K562 (cell line): ENCODE results near the gene ITPRIP. TPM values are rescaled to one million over a fixed set of nuclear protein-coding genes. Genes with fewer than 3 reads are reported as not detected.

Experiments
- ATAC-seq: fragments of 200-7000 bp; cut with Tn5 transposase; 3 replicates; pipeline ENCODE4 v1.9.1; 2020; ENCODE audit warnings: moderate library complexity
- BruUV-seq: library from RNA; stranded (reverse); fragments of 400-500 nt; replicated peaks from 2 replicates; lab custom pipeline; 2021; lab: Mats Ljungman, UMichigan
- CTCF ChIA-PET: fragments of 300-600 bp; formaldehyde crosslinking; extraction: SDS; loops from one replicate; lab custom pipeline; 2021; ENCODE audit warnings: low intra/inter-chr PET ratio; lab: Yijun Ruan, JAX
- POLR2A ChIA-PET: fragments of 300-600, 350-650 bp; sonication (Branson Sonifier 250); formaldehyde crosslinking; extraction: SDS; loops from one replicate; lab custom pipeline; 2021; ENCODE audit warnings: antibody characterized with exemption, inconsistent platforms; lab: Yijun Ruan, JAX
- DNase-seq, 4 experiments: peaks; one replicate each; pipeline versions ENCODE4 v3.0.0 to v3.0.0-alpha.2; 2011 to 2018; ENCODE audit warnings: low spot score in 3 of 4, mixed read lengths in 3 of 4; ENCODE audit errors: extremely low read depth in 1 of 4
- FAIRE-seq: peaks from 2 replicates; lab custom pipeline; 2011; peaks lifted over from hg19 to GRCh38; lab: Jason Lieb, UNC
- H2AFZ ChIP-seq: 2 replicates; pipeline ENCODE4 v1.6.0; 2011; ENCODE audit warnings: low read depth, low read length, control low read depth, inconsistent platforms
- H3K27ac ChIP-seq: fragments of 200-600 bp; 3 replicates; pipeline ENCODE4 v1.8.0; 2011; ENCODE audit warnings: low read depth, mild to moderate bottlenecking, control low read depth, inconsistent platforms, low read length, moderate library complexity, mixed read lengths; ENCODE audit errors: extremely low read depth
- H3K27me3 ChIP-seq, 2 experiments: fragments of 300-600 bp in 1 of 2; 2 replicates in 1 of 2; 3 replicates in 1 of 2; pipeline versions ENCODE4 v1.6.0 to v1.8.0; 2011; ENCODE audit warnings: inconsistent platforms in 2 of 2, low read length in 2 of 2, mild to moderate bottlenecking in 1 of 2, mixed read lengths in 1 of 2, moderate library complexity in 1 of 2; ENCODE audit not compliant: control insufficient read depth in 2 of 2, insufficient read depth in 2 of 2
- H3K36me3 ChIP-seq: fragments of 300-600 bp; 3 replicates; pipeline ENCODE4 v1.8.0; 2011; ENCODE audit warnings: mild to moderate bottlenecking, low read length, inconsistent platforms; ENCODE audit not compliant: control insufficient read depth, insufficient read depth
- H3K4me1 ChIP-seq, 2 experiments: fragments of 200-600 bp in 1 of 2; replicated peaks in 1 of 2; 2 replicates in 1 of 2; 3 replicates in 1 of 2; pipeline versions ENCODE4 v1.5.1 to v1.8.0; 2011; ENCODE audit warnings: inconsistent platforms in 2 of 2, low read length in 2 of 2, mild to moderate bottlenecking in 1 of 2, mixed read lengths in 1 of 2, moderate library complexity in 1 of 2; ENCODE audit not compliant: control insufficient read depth in 2 of 2, insufficient read depth in 2 of 2
- H3K4me2 ChIP-seq: 2 replicates; pipeline ENCODE4 v1.6.1; 2011; ENCODE audit warnings: low read length, control low read depth, inconsistent platforms, mixed read lengths; ENCODE audit not compliant: insufficient read depth
- H3K4me3 ChIP-seq: fragments of 200-600 bp; sonication (generic), shearing (Covaris generic); 2 replicates; pipeline ENCODE4 v1.5.1; 2016; ENCODE audit warnings: control low read depth, inconsistent platforms
- H3K79me2 ChIP-seq: fragments of 200-600 bp; 3 replicates; pipeline ENCODE4 v1.8.0; 2011; ENCODE audit warnings: low read length, inconsistent platforms; ENCODE audit not compliant: control insufficient read depth, insufficient read depth
- H3K9ac ChIP-seq, 2 experiments: 2 replicates each; pipeline versions ENCODE4 v1.6.0 to v1.6.1; 2011; ENCODE audit warnings: low read depth in 2 of 2, low read length in 2 of 2, control low read depth in 1 of 2, inconsistent platforms in 1 of 2, mild to moderate bottlenecking in 1 of 2, mixed read lengths in 1 of 2; ENCODE audit not compliant: insufficient read depth in 1 of 2
- H3K9me1 ChIP-seq: one replicate; pipeline ENCODE4 v1.6.0; 2011; ENCODE audit warnings: inconsistent platforms, mild to moderate bottlenecking, low read length, moderate library complexity; ENCODE audit not compliant: control insufficient read depth, insufficient read depth
- H3K9me3 ChIP-seq: replicated peaks from 2 replicates; pipeline ENCODE4 v1.5.1; 2011; ENCODE audit warnings: low read depth, low read length, inconsistent platforms; ENCODE audit not compliant: control insufficient read depth, insufficient read depth
- H4K20me1 ChIP-seq: replicated peaks from 2 replicates; pipeline ENCODE4 v1.6.1; 2011; ENCODE audit warnings: low read length, inconsistent platforms, mixed read lengths; ENCODE audit not compliant: control insufficient read depth, insufficient read depth
- CBFA2T3 ChIP-seq: fragments of 450-650 bp; IDR thresholded peaks from 2 replicates; pipeline ENCODE4 v1.6.1; 2017
- GABPA ChIP-seq: fragments of 200-800 bp; sonication (Bioruptor generic); conservative IDR thresholded peaks from 2 replicates; pipeline ENCODE4 v1.6.1; 2016; ENCODE audit warnings: low read depth, missing genetic modification characterization, missing compliant biosample characterization
- POLR2A ChIP-seq: fragments of 450-650 bp; conservative IDR thresholded peaks from 2 replicates; pipeline ENCODE4 v1.6.1; 2016
- POLR2AphosphoS5 ChIP-seq: IDR thresholded peaks from 2 replicates; pipeline ENCODE4 v1.6.1; 2011; ENCODE audit warnings: mild to moderate bottlenecking, low read depth, low read length, moderate library complexity; ENCODE audit not compliant: control insufficient read depth, insufficient read depth
- SAFB ChIP-seq: fragments of 200-400 bp; formaldehyde crosslinking; IDR thresholded peaks from 2 replicates; pipeline ENCODE4 v1.6.1; 2017; ENCODE audit warnings: low read depth, low read length, borderline replicate concordance
- SRSF7 ChIP-seq: fragments of 200-400 bp; formaldehyde crosslinking; optimal IDR thresholded peaks from 2 replicates; pipeline ENCODE3; 2017; ENCODE audit warnings: mild to moderate bottlenecking, low read depth, low read length
- TRIM28 ChIP-seq: fragments of 450-650 bp; IDR thresholded peaks from 2 replicates; pipeline ENCODE4 v1.6.1; 2017
- ZNF311 ChIP-seq: fragments of 250-450 bp; sonication (Bioruptor Pico); IDR thresholded peaks from 2 replicates; pipeline ENCODE4 v1.4.0; 2020; ENCODE audit warnings: mild to moderate bottlenecking, moderate library complexity
- WGBS: fragments of 100-300 bp; shearing (Covaris generic); methylation state at CpG from one replicate; pipeline ENCODE4 v1.1.6; 2016; ENCODE audit warnings: low coverage, mixed read lengths; ENCODE audit not compliant: insufficient coverage; ENCODE audit errors: missing lambda C conversion rate; 5-methylcytosine and 5-hydroxymethylcytosine counted together
- in situ Hi-C: fragments of 300-500 bp; cut with MboI; formaldehyde crosslinking; loops from 4 replicates; pipeline ENCODE4 v1.15.0; 2018; ENCODE audit warnings: inconsistent platforms, mixed read lengths
- intact Hi-C: fragments of 100-400 bp; cut with micrococcal nuclease; formaldehyde crosslinking; loops from 2 replicates; pipeline ENCODE4 v1.14.2; 2022
- polyA plus RNA-seq, 8 experiments: library from polyadenylated mRNA; depleted of rRNA in 4 of 8; stranded (reverse) in 5 of 8; unstranded in 3 of 8; fragments of >200 nt; fragmentation: Nextera tagmentation in 2 of 8; fragmentation: Illumina TruSeq in 1 of 8; extraction: Ambion mirVana in 2 of 8; extraction: Trizol in 1 of 8; gene quantifications; 2 replicates each; pipeline versions ENCODE4 v1.2.1 to v1.2.3, GENCODE V29; 2011 to 2014; ENCODE audit warnings: inconsistent platforms in 1 of 8, missing spikeins in 1 of 8
- total RNA-seq, 7 experiments: library from RNA; depleted of rRNA in 6 of 7; stranded (reverse); fragments of >200 nt in 6 of 7; fragmentation: Illumina TruSeq in 2 of 7; extraction: Trizol in 2 of 7; gene quantifications; 2 replicates each; pipeline versions ENCODE4 v1.2.1 to v1.2.3, GENCODE V29; 2011 to 2021; ENCODE audit warnings: low replicate concordance in 1 of 7
- TF ChIP-seq, protein P1 (sequence below): fragments of 250-450 bp; sonication (Bioruptor Pico); IDR thresholded peaks from 2 replicates; pipeline ENCODE4 v1.4.0; 2020; ENCODE audit warnings: mild to moderate bottlenecking, moderate library complexity

The ITPRIP gene
- total and polyA plus RNA-seq, 9 of the 15 experiments (the other 6 are each of a cell fraction or from before 2014, with no cell fraction given), result 4.4 to 28.5 (median 10.9) TPM

DNA sequence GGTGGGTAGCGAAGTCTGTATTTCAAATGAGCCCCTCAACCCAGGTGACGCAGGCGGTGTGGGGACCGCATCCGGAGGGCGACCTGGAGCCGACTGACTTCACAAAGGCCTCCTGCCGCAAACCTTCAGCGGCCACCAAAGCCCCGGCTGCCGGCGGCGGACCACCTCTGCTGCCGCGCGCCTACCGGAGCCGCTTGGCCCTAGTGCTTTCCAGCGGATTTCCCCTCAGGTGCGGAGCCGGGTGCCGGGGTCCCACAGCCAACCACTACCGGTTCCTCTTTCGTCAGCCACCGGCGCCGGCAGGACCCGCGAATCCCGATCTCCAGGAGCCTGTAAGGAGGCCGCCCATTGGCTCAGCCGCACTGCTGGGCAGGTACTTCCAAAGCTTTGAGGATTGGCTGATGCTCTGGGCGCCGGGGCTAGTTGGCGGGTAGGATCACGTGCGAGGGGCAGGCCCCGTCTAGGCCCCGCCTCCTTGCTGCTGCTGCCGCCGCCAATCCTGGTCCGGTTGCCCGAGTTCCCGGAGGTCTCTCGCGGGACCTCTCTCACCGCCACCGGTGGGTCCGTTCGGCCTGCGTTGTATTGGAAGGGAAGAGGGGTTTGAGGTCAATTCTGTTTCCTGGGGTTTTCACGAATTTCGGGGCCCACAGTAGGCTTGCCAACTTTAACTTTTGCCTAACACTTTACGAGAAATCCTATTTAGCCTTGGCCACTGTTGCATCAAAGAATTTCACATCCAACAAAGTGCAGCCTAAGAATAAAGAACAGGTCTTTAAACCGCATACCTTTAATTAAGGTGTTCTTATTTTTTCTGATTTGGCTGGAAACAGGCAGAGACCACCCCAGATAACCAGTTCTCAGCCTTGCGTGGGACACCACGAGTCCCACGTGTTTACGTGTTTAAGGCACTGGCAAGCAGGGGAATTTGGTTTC lies 69.3 kb downstream of the ITPRIP start, which contains the start of gene GSTO2 (continued):
- TF ChIP-seq SAFB (no peak), SRSF7 (no peak), GABPA (tag) (no peak), ZNF311 (CRISPR knock-in tag) (no peak), CBFA2T3 (no peak), POLR2AphosphoS5 (peak; percentile 29; the same call in 1 of the 2 replicates), TRIM28 (no peak)

DNA sequence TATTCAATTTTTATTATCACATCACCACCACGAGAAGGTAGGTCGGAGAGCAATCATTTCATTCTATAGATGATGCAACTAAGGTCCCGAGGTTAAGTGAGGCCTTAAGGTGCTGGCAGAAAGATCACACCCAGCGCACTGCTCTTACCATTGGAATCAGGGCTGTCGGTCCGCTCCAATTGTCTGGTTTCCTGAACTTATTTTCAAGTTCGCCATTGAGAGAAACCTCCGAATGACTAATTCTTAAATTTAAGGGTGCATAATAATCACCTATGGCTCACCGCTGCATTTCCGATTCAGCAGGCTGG lies 69.9 kb downstream of the ITPRIP start:
- no peaks in the 10 kb centered on the region for H3K27me3 ChIP-seq
- peaks cover 61% of the 10 kb centered on the region for H3K36me3 ChIP-seq
- H2AFZ ChIP-seq, result no peak overlapping the region
- BruUV-seq, result no TSS peak
- no peaks in the 10 kb centered on the region for H3K9me1 ChIP-seq
- intact Hi-C loops (no loop called here), in situ Hi-C loops (no loop called here)
- no peaks in the 10 kb centered on the region for H4K20me1 ChIP-seq
- POLR2A ChIA-PET, result no interaction called here
- CTCF ChIA-PET, result no interaction called here
- FAIRE-seq, result no peak
- ATAC-seq, result no peak
- TF ChIP-seq, protein P1, sequence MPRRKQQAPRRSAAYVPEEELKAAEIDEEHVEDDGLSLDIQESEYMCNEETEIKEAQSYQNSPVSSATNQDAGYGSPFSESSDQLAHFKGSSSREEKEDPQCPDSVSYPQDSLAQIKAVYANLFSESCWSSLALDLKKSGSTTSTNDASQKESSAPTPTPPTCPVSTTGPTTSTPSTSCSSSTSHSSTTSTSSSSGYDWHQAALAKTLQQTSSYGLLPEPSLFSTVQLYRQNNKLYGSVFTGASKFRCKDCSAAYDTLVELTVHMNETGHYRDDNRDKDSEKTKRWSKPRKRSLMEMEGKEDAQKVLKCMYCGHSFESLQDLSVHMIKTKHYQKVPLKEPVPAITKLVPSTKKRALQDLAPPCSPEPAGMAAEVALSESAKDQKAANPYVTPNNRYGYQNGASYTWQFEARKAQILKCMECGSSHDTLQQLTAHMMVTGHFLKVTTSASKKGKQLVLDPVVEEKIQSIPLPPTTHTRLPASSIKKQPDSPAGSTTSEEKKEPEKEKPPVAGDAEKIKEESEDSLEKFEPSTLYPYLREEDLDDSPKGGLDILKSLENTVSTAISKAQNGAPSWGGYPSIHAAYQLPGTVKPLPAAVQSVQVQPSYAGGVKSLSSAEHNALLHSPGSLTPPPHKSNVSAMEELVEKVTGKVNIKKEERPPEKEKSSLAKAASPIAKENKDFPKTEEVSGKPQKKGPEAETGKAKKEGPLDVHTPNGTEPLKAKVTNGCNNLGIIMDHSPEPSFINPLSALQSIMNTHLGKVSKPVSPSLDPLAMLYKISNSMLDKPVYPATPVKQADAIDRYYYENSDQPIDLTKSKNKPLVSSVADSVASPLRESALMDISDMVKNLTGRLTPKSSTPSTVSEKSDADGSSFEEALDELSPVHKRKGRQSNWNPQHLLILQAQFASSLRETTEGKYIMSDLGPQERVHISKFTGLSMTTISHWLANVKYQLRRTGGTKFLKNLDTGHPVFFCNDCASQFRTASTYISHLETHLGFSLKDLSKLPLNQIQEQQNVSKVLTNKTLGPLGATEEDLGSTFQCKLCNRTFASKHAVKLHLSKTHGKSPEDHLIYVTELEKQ (CRISPR knock-in tag), result no peak
- 0 out of 2 replicates have a peak, but pooled peaks have one; percentile 39 for TF ChIP-seq POLR2A
- no peak overlapping the region for H3K9ac ChIP-seq
- H3K4me2 ChIP-seq, result no peak overlapping the region
- WGBS, result 98% methylated on average over 9 of the region's 10 CpGs
- no peak overlapping the region for H3K27ac ChIP-seq
- H3K4me1 ChIP-seq, result no peaks in the 10 kb centered on the region; a peak in 1 of 5 replicates
- DNase-seq, result no peak
- no peaks in the 10 kb centered on the region; the same call in 1 of the 2 replicates for H3K9me3 ChIP-seq
- peaks cover 5% of the 10 kb centered on the region; the same call in 2 of the 3 replicates for H3K79me2 ChIP-seq
- no peak overlapping the region for H3K4me3 ChIP-seq
